Measurements from ENCODE around the gene IKZF1.

The IKZF1 gene

DNA sequence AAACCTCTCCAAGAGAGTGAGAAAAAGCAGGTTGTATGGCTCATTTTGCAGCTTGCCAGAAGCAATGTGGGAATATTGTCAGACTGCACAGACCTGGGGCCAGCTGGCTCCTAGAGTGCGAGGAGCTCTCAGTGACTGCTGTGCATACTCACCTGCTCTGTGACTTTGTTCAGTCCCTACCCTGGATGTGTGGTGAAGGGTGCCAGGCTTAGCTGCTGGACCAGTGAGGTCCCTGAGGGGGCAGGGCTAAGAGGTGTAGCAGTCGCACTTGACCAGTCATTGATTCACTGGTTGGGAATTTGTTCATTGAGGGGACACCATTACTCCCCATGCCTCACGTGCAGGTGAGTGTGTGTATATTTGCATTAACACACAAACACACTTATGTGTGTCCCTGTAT is 60.1 kb downstream of the IKZF1 start:
- no peak for DNase-seq
- TF ChIP-seq GATA1 (IDR thresholded peaks at IDR 0.05; ENCODE audit: low read depth, low read length): no peak
- TF ChIP-seq POLR2A (IDR thresholded peaks at IDR 0.05; ENCODE audit: low read length): no peak

DNA sequence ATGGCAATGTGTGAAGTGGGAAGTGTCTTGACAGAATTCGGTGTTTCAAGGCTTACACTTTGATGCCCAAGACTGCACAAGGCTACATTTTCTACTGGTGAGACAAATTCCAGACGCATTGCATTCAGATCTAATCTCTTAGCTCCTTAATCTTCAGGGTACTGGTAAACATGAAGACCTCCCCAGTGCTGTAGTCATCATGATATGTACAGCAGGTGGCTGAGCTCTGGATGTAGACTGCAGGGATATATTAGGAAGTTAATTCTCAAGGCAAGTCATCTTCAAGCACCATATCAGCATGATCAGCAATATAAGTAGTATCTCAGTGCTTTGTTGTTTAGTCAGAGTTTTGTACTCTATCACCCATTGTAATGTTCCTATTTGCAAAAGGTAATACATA is 61.8 kb downstream of the IKZF1 start:
- DNase-seq: peak in 1 of 2 experiments; percentile 24
- TF ChIP-seq GATA1 (IDR thresholded peaks at IDR 0.05; ENCODE audit: low read depth, low read length) (no peak), POLR2A (IDR thresholded peaks at IDR 0.05; ENCODE audit: low read length) (no peak)

DNA sequence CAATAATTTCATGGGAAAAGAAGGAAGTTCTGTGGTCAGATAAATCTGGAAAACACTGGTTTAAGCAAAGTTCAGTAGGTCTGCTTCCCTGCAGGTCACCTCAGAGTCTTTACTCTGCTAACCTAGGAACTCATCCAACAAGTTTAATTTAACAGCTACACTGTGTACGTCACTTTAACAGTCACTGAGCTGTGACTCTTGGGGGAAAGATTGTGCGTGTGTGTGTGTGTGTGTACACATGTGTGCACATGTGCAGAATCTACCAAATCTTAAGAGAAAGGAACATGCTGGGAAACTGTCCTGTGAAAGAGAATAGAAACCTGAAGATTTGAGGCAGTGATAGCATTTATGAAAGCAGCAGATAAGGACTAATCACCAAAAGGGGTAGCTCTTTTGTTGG is 62.6 kb downstream of the IKZF1 start:
- no peak for DNase-seq

DNA sequence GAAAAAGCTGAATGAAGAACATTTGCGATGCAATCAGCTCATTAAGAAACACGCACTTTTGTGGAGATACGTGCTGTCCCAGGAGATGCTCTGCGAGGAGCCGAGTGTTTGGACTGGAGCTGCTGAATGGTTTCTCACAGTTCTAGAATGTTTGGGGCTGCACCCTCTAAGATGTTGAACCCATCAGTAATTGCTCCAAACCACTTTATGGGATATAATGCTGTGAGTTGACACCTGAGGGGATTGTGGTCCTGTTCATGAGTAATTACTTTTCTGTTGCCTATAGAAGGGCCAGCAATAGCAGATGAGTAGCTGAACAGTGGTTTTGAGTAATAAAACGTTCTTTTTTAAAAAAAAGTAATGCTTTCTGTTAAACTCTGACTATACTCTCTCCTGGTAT is 63.1 kb downstream of the IKZF1 start:
- TF ChIP-seq GATA1 (IDR thresholded peaks at IDR 0.05; ENCODE audit: low read depth, low read length) (no peak), POLR2A (IDR thresholded peaks at IDR 0.05; ENCODE audit: low read length) (no peak)
- no peak for DNase-seq

More for the DNA sequence above, 62.6 kb downstream of the IKZF1 start:
- TF ChIP-seq GATA1 (IDR thresholded peaks at IDR 0.05; ENCODE audit: low read depth, low read length) (no peak), POLR2A (IDR thresholded peaks at IDR 0.05; ENCODE audit: low read length) (no peak)

DNA sequence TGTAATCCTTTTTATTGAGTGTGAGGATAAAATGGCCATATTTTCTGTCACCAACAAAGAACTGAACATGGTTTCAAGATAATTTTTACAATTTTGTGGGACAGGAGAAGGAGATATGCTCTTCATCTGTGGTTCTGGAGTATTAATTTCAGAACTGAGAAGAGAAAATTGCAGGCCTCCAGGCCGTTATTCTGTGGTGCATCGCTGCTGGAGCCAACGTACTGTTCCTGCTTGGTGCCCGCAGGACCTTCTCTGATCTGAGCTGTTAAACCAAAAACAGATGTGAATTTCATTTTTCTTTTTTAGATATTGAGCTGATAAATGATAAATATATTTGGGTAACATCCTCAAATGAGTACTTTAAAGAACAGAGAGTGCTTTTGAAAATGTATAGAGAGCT is 63.9 kb downstream of the IKZF1 start:
- TF ChIP-seq POLR2A (IDR thresholded peaks at IDR 0.05; ENCODE audit: low read length) (no peak), GATA1 (IDR thresholded peaks at IDR 0.05; ENCODE audit: low read depth, low read length) (no peak)
- no peak for DNase-seq

DNA sequence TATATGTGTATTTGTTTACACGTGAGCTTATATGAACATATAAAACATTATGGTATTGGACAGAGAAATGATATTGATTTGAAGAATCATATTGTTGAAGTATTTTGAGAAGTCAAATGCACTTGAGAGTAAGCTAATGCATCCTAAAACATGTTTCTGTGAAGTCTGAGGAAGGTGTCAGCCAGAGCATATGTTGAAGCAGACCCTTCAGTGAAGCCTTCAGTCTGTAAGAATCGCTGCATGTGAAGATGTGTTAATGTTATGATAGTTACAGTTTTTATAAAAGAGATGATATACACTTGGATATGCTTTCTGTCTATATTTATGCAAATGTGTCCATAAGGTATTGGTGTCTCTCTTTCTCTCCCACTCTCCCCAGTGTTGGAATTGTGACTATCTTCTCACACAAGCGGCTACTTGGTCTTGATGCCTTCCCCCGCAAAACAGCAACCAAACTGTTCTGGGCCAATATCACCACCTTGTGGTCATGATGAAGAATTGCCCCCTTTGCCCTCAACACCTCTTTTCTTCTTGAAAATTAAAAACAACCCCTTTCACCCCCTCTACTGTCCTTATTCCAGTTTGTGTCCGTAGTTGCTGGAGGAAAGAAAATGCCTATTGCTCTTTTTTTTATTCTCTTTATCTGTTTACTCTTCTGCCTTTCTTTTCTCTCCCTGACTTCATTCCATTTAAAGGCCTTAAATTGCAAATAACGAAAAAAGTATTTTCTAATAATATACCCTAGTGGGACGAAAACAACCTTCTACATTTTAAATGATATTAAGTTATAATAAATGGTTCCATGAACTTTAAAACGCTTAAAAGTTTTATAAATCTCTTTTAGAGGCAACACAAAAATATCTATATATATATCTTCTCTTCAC is 64.9 kb downstream of the IKZF1 start:
- TF ChIP-seq POLR2A (IDR thresholded peaks at IDR 0.05; ENCODE audit: low read length): no peak
- no peak for TF ChIP-seq GATA1 (IDR thresholded peaks at IDR 0.05; ENCODE audit: low read depth, low read length)
- DNase-seq: peak; percentile 86 to 90

DNA sequence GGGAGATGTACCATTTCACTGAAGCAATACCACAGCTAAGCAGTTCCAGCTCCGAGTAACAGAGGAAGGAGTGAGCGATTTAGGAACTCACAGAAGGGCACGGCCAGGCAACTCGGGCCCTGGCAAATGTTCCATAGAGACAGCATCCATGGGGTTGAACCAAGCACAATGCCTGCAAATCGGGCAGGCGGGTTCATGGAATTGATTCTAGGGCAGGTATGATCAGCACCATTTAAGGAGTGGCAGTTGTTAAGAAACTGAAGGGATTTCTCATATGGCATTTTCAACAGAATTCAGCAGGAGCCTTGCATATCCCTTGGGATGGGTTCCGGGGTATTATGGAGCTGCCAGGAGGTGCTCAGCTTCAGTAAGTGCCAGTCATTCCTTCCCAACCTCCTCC is 66.4 kb downstream of the IKZF1 start:
- TF ChIP-seq POLR2A (IDR thresholded peaks at IDR 0.05; ENCODE audit: low read length) (no peak), GATA1 (IDR thresholded peaks at IDR 0.05; ENCODE audit: low read depth, low read length) (no peak)
- DNase-seq: no peak

DNA sequence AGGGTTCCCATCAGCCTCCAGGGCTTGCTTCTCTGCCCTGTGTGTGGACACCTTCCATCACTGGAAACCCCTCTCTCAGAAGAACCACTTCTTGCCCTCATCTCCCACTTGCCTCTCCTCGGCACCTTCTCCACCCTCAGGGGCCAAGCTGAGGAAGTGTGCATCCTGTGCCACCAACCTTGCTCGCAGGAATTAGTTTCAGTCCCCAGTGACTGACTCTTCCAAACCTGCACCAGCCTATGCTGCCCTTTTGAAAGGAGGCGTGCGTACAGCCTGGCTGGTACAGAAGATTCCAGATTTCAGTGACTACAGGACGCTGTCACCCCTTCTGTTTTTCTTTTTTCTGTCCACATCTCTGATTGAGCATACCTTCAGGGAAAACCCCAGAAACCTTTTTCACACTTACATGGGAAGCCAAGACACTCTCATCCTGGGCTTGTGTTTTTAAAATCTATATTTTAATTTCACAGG is 67.1 kb downstream of the IKZF1 start:
- DNase-seq: no peak
- TF ChIP-seq GATA1 (IDR thresholded peaks at IDR 0.05; ENCODE audit: low read depth, low read length) (no peak), POLR2A (IDR thresholded peaks at IDR 0.05; ENCODE audit: low read length) (no peak)

DNA sequence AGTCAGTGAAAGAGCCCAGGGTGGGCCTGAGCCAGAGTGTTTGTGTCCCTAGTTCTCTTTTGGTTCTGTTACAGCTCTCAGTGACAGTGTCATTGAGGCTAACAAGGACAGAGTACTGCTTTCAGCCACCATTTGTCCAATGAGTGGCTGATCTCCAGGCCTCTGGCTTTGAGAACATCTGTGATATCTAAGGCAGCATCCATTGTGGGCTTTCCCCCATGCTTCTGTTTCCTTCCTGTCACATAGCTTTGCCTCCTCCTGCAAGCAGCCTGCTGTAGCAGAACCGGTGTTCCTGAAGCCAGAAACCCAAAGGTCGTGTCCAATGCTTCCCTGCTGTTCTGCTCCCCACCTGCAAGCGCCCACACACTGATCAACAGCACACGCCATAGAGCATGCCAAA is 68.4 kb downstream of the IKZF1 start:
- no peak for TF ChIP-seq GATA1 (IDR thresholded peaks at IDR 0.05; ENCODE audit: low read depth, low read length)
- TF ChIP-seq POLR2A (IDR thresholded peaks at IDR 0.05; ENCODE audit: low read length): no peak
- DNase-seq: no peak

DNA sequence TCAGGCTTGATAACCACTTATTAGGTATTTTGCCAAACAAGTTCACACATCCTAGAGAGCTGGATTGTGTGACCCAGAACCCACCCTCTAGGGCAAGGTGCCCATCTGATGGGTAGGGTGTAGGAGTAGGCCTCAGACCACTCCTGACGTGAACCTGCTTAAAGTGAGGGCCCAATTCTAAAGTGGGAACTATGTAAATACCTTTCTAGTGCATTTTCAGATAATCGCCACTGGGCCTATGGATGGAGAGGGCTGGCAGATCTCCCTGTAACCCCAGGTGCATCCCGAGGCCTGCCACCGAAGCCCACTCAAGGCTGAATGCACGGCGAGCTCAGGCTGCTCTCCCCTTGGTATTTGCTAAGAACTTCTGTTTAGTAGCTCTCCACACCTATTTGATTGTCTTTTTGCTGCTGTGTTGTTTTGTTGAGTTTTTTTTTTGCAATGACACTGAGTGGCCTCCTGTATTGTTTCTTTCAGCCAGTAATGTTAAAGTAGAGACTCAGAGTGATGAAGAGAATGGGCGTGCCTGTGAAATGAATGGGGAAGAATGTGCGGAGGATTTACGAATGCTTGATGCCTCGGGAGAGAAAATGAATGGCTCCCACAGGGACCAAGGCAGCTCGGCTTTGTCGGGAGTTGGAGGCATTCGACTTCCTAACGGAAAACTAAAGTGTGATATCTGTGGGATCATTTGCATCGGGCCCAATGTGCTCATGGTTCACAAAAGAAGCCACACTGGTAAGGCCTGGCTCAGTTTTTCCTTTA is 71.7 kb downstream of the IKZF1 start:
- no peak for DNase-seq
- no peak for TF ChIP-seq POLR2A (IDR thresholded peaks at IDR 0.05; ENCODE audit: low read length)
- no peak for TF ChIP-seq GATA1 (IDR thresholded peaks at IDR 0.05; ENCODE audit: low read depth, low read length)

DNA sequence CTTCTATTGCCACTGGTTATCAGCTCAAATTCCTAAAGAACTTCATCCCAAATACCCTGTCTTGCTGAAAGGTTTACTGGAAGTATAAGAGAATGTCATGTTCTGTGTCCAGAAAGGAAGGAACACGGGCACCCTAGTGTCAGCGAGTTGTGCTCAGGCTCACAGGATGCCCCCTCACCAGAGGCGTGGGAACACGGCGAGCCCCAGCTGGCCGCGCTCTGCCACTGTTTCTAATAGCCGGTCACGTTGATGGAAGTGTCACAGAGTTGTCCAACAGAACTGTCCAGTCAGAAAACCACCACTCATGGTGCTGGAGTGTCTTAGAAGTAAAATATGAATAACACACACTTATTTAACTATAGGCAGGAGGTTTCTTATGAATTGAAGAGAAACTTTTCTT is 72.8 kb downstream of the IKZF1 start:
- DNase-seq: no peak
- no peak for TF ChIP-seq GATA1 (IDR thresholded peaks at IDR 0.05; ENCODE audit: low read depth, low read length)
- no peak for TF ChIP-seq POLR2A (IDR thresholded peaks at IDR 0.05; ENCODE audit: low read length)

DNA sequence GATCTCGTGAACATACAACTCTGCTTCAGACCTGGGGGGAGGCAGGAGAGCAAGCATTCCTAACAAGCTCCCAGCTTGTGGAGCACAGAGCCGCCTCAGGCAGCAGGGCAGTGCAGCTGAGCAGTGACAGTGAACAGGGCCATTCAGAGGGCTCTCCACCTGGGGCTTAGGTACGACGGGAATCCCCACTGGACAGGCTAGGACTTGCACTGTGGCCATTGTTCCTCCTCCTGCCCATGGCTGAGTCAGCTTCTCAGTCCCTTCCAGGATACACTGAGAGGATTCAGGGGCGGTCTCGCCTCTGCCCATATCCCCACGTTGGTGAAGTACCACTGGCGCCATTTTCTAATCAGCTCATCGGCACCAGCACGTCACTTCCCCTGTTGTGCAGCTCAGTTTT is 74.6 kb downstream of the IKZF1 start:
- DNase-seq: no peak
- TF ChIP-seq POLR2A (IDR thresholded peaks at IDR 0.05; ENCODE audit: low read length) (no peak), GATA1 (IDR thresholded peaks at IDR 0.05; ENCODE audit: low read depth, low read length) (no peak)

DNA sequence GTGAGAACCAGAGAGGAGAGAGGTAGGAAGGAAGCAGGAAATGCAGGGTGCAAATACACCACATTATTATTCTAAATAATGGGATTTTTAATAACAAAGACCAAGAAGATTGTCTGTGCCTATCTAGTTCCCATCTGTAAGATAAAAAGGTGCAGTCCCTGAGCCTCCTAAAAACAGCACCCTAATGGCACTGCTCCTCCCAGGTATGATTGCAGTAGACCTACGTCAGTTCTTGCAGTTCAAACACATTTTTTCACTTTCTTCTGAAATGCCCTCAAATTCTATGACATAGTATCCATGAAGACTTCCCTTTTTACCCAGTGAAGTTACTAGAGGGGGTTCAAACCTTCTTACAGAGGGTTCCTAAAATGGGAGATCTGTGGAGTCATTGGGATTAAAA is 75.0 kb downstream of the IKZF1 start:
- no peak for DNase-seq
- no peak for TF ChIP-seq POLR2A (IDR thresholded peaks at IDR 0.05; ENCODE audit: low read length)
- TF ChIP-seq GATA1 (IDR thresholded peaks at IDR 0.05; ENCODE audit: low read depth, low read length): no peak

DNA sequence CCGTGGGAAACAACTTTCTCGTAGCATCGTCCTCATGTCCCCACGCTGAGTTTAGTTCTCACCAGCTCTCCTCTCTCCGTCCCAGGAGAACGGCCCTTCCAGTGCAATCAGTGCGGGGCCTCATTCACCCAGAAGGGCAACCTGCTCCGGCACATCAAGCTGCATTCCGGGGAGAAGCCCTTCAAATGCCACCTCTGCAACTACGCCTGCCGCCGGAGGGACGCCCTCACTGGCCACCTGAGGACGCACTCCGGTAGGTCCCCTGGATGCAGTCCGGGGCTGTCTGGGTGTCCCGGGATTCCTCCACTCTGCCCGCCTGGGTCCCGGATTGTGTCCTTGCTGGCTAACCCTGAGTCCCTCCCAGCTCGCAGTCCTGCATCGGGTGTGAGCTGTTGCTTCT is 77.9 kb downstream of the IKZF1 start:
- no peak for DNase-seq
- TF ChIP-seq POLR2A (IDR thresholded peaks at IDR 0.05; ENCODE audit: low read length) (no peak), GATA1 (IDR thresholded peaks at IDR 0.05; ENCODE audit: low read depth, low read length) (no peak)

Data from erythroblast (primary cell).